Measurements from ENCODE around the gene TBC1D3E.
"Not testable (repeated sequence)": the region's sequence is repeated elsewhere in the genome, so short reads cannot be mapped to it uniquely, and the experiment has no call there.

Gene TBC1D3E

DNA sequence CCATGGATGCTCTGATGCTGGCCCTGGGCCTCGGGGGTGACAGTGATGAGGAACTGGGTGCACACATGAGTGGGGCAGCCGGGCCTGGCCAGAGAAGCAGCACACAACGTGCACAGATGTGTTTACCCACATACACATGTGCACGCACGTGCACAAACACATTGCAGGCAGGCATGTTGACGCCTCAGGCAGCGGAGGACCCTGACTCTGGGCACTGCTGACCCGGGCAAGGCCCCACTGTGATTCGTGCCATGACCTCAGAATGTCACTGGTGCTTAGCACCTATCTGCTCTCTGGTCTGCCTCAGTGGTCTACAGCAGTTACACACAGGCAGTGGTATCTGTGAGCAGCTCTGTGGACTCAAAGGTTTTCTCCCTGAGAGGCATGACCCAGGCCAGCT, at the start of gene TBC1D3E:
Gene TBC1D3E (plus strand): TSS at position 301 of the 400 bp plus-strand sequence. CDS start 1,545 bp downstream, outside the sequence.
- DNase-seq (ENCODE audit: low spot score) = not testable (repeated sequence)

DNA sequence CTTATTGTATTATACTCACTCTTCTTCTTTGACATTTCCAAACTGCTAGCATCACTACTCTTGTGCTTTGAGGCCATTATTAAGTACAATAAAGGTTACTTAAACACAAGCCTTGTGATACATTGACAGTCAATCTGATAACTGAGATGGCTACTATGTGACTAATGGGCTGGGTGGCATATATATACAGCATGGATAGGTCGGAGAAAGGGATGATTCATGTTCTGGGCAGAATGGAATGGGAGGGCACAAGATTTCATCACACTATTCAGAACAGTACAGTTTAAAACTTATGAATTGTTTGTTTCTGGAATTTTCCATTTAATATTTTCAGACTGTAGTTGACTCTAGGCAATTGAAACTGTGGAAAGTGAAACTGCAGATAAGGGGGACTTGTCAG, 40.4 kb upstream of the TBC1D3E start:
- not testable (repeated sequence) for DNase-seq (ENCODE audit: low spot score)

DNA sequence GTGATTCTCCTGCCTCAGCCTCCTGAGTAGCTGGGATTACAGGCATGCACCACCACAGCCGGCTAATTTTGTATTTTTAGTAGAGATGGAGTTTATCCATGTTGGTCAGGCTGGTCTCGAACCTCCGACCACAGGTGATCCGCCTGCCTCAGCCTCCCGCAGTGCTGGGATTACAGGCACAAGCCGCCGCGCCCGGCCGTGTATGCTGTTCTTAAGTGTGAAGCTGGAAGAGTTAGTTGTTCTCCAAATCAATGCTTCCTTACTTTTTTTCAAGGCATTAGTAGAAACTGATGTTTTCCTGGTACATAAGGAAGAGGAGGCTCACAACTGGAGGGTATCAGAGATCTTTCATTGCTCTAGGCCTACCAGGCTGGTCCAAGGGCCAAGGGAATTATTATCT, 39.6 kb upstream of the TBC1D3E start:
- not testable (repeated sequence) for DNase-seq (ENCODE audit: low spot score)

DNA sequence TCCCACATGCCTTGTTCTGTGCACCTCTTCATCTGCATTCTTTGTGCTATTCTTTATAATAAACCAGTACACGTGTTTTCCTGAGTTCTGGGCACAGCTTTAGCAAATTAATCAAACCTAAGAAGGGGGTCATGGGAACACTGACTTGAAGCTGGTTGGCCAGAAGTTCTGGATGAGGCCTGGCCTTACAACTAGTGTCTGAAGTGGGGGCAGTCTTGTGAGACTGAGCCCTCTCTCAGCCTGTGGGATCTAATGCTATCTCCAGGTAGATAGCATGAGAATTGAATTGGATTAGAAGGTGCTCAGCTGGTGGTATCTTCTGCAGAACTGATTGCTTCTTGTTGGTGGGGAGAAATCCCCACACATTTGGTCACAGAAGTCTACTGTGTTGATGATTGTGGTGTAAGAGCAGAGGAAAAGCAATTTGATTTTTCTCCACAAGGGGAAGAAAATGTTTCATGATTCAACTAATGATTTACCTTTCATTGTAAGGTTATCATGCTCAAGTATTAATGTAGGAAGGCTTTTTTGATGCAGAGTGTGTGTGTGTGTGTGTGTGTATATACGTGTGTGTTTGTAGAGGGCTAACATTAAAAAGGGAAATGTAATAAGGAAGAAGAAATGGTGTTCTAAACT, 33.6 kb upstream of the TBC1D3E start:
- not testable (repeated sequence) for DNase-seq (ENCODE audit: low spot score)

DNA sequence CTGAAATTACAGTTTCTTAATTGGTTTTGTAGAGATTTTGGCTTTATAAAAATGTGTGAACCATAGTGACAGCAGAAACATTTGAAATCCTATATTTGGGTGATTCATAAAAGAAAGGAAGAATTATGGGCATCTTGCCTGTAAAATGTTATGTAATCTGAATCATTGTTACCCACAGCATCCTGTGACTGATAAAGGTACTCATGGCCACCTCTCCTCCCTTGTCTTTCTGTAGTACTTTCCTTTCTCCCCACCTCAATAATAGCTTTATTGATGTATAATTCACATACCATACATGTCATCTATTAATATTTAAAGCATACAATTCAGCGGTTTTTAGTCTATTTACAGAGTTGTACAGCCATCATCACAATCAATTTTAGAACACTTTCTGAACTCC, 28.5 kb upstream of the TBC1D3E start:
- DNase-seq (ENCODE audit: low spot score) = not testable (repeated sequence)

DNA sequence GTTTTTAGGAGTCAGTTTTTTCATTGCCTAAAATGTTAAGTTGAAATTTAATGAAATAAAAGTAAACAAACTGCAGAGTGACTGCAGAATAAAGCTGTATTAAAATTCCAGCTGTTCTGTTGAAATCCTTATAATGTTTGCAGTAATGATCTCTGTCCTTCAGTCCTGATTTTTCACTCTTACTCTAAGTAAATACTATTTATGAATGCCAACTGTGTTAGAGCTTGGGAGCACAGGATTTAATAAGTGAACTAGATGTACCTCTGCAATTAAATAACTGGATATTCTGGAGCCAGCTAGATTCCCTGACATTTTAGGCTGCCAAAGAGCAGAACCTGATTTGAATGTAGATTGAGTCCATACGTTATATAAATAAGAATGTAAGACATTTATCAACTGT, 7.9 kb upstream of the TBC1D3E start:
- not testable (repeated sequence) for DNase-seq (ENCODE audit: low spot score)

DNA sequence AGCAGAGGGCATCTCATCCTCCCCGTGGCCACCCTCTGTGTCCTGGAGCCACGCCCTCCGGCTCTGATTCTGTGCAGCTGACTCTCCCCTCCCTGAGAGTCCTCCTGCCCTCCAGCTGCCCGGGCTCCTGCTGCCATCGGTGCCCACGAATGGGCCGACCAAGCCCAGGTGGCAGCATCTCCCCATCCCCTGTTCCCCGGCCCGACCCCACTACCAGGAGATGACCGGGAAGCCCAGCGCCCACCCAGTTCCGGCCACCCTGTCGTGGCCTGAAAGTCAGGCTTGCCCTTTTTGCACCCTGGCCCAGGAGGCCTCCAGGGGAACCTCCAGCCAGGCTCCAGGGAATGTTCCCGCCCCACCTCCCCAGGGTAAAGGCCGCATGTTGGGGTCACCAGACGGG, 7.1 kb downstream of the TBC1D3E start:
- not testable (repeated sequence) for DNase-seq (ENCODE audit: low spot score)
